Activated naive CD4-positive, alpha-beta T cell (primary cell): ENCODE measurements around the gene C1QL1.

Experiments used
- DNase-seq, 4 experiments: peaks; one replicate each; lab custom pipeline; 2025; lab: John Stamatoyannopoulos, UW

Gene C1QL1

GRCh38 chr17:44928950-44929720 lies 39.0 kb downstream of the C1QL1 start:
- no peak for DNase-seq

GRCh38 chr17:44928136-44928535 lies 40.0 kb downstream of the C1QL1 start:
- DNase-seq, result no peak

GRCh38 chr17:44927696-44928095 lies 40.4 kb downstream of the C1QL1 start:
- no peak for DNase-seq

GRCh38 chr17:44926821-44927525 lies 41.1 kb downstream of the C1QL1 start:
- no peak for DNase-seq

- DNase-seq, result no peak
Measured at GRCh38 chr17:44925731-44926697, 42.1 kb downstream of the C1QL1 start.

GRCh38 chr17:44924107-44924544 lies 44.0 kb downstream of the C1QL1 start:
- DNase-seq, result no peak

- no peak for DNase-seq
Measured at GRCh38 chr17:44922746-44923470, 45.2 kb downstream of the C1QL1 start.

GRCh38 chr17:44922136-44922535 lies 46.0 kb downstream of the C1QL1 start:
- no peak for DNase-seq

- DNase-seq, result no peak
Measured at GRCh38 chr17:44921122-44921882, 46.8 kb downstream of the C1QL1 start.

GRCh38 chr17:44920565-44920940 lies 47.5 kb downstream of the C1QL1 start:
- no peak for DNase-seq

- peak in 2 of 4 experiments; percentile 17 to 55 for DNase-seq
Measured at GRCh38 chr17:44919885-44920564, 48.1 kb downstream of the C1QL1 start.

GRCh38 chr17:44919411-44919810 lies 48.7 kb downstream of the C1QL1 start:
- DNase-seq, result no peak

GRCh38 chr17:44918006-44918405 lies 50.1 kb downstream of the C1QL1 start:
- no peak for DNase-seq

GRCh38 chr17:44917456-44917855 lies 50.6 kb downstream of the C1QL1 start:
- DNase-seq, result no peak

GRCh38 chr17:44916781-44917241 lies 51.3 kb downstream of the C1QL1 start:
- DNase-seq, result no peak

GRCh38 chr17:44915862-44916780 lies 52.0 kb downstream of the C1QL1 start:
- DNase-seq, result no peak

GRCh38 chr17:44915321-44915726 lies 52.8 kb downstream of the C1QL1 start, which contains the start of gene GFAP:
Gene GFAP (minus strand): TSS chr17:44915500. CDS start chr17:44915486, 14 bp downstream.
- DNase-seq, result no peak

GRCh38 chr17:44914698-44915271 lies 53.3 kb downstream of the C1QL1 start:
- DNase-seq, result no peak
